ENCODE measurements around the gene HDAC9. TPM values are rescaled to one million over a fixed set of nuclear protein-coding genes. Genes with fewer than 3 reads are reported as not detected.

Gene HDAC9
- polyA plus RNA-seq, 2 of the 4 experiments (the other 2 are of a cell fraction) = 0.05 to 0.26 TPM

GRCh38 chr7:18499407-18500177 lies 4.0 kb downstream of the HDAC9 start (continued):
- no peak for TF ChIP-seq REST (IDR thresholded peaks at IDR 0.05)
- TF ChIP-seq ELK1 (IDR thresholded peaks at IDR 0.05; ENCODE audit: low read depth, low read length) = no peak

- DNase-seq (ENCODE audit: low read depth in 1 of 2, low spot score in 1 of 2) (no peak), FAIRE-seq (no peak), ATAC-seq (no peak)
- Histone ChIP-seq H3K4me3 (no peak overlapping the region), H3K27ac (no peak overlapping the region), H3K4me2 (no peak overlapping the region), H3K4me1 (no peaks in the 10 kb centered on the region), H3K9me3 (no peaks in the 10 kb centered on the region)
- TF ChIP-seq SMC3 (IDR thresholded peaks at IDR 0.05) (no peak), ZFP36 (IDR thresholded peaks at IDR 0.05; ENCODE audit: borderline replicate concordance, partially characterized antibody) (no peak), NPAS2 (CRISPR knock-in tag; IDR thresholded peaks at IDR 0.05; ENCODE audit: borderline replicate concordance) (no peak), JUNB (IDR thresholded peaks at IDR 0.05) (no peak), SREBF2 (IDR thresholded peaks at IDR 0.05) (no peak), HES2 (IDR thresholded peaks at IDR 0.05) (no peak), RARB (CRISPR knock-in tag; IDR thresholded peaks at IDR 0.05) (no peak), POLR2A (IDR thresholded peaks at IDR 0.05; ENCODE audit: low read length) (no peak), GATA3 (IDR thresholded peaks at IDR 0.05; ENCODE audit: borderline replicate concordance) (no peak), MYC (IDR thresholded peaks at IDR 0.05; ENCODE audit: borderline replicate concordance, low read length) (no peak), CEBPB (IDR thresholded peaks at IDR 0.05) (no peak), ELK1 (IDR thresholded peaks at IDR 0.05; ENCODE audit: low read depth, low read length) (no peak), E2F6 (IDR thresholded peaks at IDR 0.05; ENCODE audit: borderline replicate concordance, low read depth) (no peak), CTCF (IDR thresholded peaks at IDR 0.05) (no peak), BHLHE40 (IDR thresholded peaks at IDR 0.05; ENCODE audit: low read depth, low read length) (no peak)
- CTCF ChIA-PET = no interaction called here
- WGBS (ENCODE audit: missing lambda C conversion rate) = 17% methylated on average over 4 of the region's 4 CpGs
- POLR2A ChIA-PET = no interaction called here
These were observed 7.7 kb downstream of the HDAC9 start for GRCh38 chr7:18503126-18503866.
